Mesendoderm (in vitro differentiated cells): Measurements from ENCODE around the gene MACC1.
"Not testable (repeated sequence)": the region's sequence is repeated elsewhere in the genome, so short reads cannot be mapped to it uniquely, and the experiment has no call there.

Source experiments
- DNase-seq: peaks from one replicate; pipeline ENCODE4 v3.0.0; 2013
- H2AK5ac ChIP-seq: 2 replicates; pipeline ENCODE4 v1.6.1; 2013; ENCODE audit warnings: low read length, inconsistent platforms
- H2BK120ac ChIP-seq: 2 replicates; pipeline ENCODE4 v1.6.1; 2013; ENCODE audit warnings: low read depth, mild to moderate bottlenecking, low read length, moderate library complexity, mixed read lengths
- H2BK15ac ChIP-seq: replicated peaks from 2 replicates; pipeline ENCODE4 v1.6.1; 2013; ENCODE audit warnings: low read depth, mild to moderate bottlenecking, moderate library complexity
- H2BK5ac ChIP-seq: 2 replicates; pipeline ENCODE4 v1.6.1; 2013; ENCODE audit warnings: low read length, inconsistent platforms
- H3K18ac ChIP-seq: 2 replicates; pipeline ENCODE4 v1.6.1; 2013; ENCODE audit warnings: mild to moderate bottlenecking, low read length, mixed read lengths
- H3K23ac ChIP-seq: one replicate; pipeline ENCODE4 v1.6.1; 2013; ENCODE audit warnings: low read length
- H3K27ac ChIP-seq: 2 replicates; pipeline ENCODE4 v1.5.1; 2013; ENCODE audit warnings: low read depth, mild to moderate bottlenecking, inconsistent platforms, low read length, moderate library complexity
- H3K27me3 ChIP-seq: 2 replicates; pipeline ENCODE4 v1.6.1; 2013; ENCODE audit warnings: low read length, control low read depth, mild to moderate bottlenecking, inconsistent platforms; ENCODE audit not compliant: insufficient read depth, poor library complexity
- H3K36me3 ChIP-seq: 2 replicates; pipeline ENCODE4 v1.6.1; 2013; ENCODE audit warnings: low read length, inconsistent platforms; ENCODE audit not compliant: control insufficient read depth, insufficient read depth
- H3K4ac ChIP-seq: one replicate; pipeline ENCODE4 v1.6.1; 2013; ENCODE audit warnings: low read depth, mild to moderate bottlenecking, low read length, moderate library complexity
- H3K4me1 ChIP-seq: 2 replicates; pipeline ENCODE4 v1.6.1; 2013; ENCODE audit warnings: low read depth, low read length, inconsistent platforms; ENCODE audit not compliant: control insufficient read depth
- H3K4me2 ChIP-seq: 2 replicates; pipeline ENCODE4 v1.6.1; 2013; ENCODE audit warnings: low read length
- H3K4me3 ChIP-seq: 2 replicates; pipeline ENCODE4 v1.5.1; 2013; ENCODE audit warnings: mild to moderate bottlenecking, low read length
- H3K56ac ChIP-seq: one replicate; pipeline ENCODE4 v1.6.1; 2013; ENCODE audit warnings: low read length
- H3K79me1 ChIP-seq: 2 replicates; pipeline ENCODE4 v1.6.1; 2013; ENCODE audit warnings: low read length, inconsistent platforms
- H3K79me2 ChIP-seq: 2 replicates; pipeline ENCODE4 v1.6.1; 2013; ENCODE audit warnings: mild to moderate bottlenecking, low read length; ENCODE audit not compliant: control insufficient read depth, insufficient read depth
- H3K9ac ChIP-seq: 2 replicates; pipeline ENCODE4 v1.6.1; 2013; ENCODE audit warnings: low read length, inconsistent platforms
- H4K5ac ChIP-seq: one replicate; pipeline ENCODE4 v1.6.1; 2013; ENCODE audit warnings: low read length
- H4K8ac ChIP-seq: one replicate; pipeline ENCODE4 v1.6.1; 2013; ENCODE audit warnings: low read depth, mild to moderate bottlenecking, control low read depth, low read length, moderate library complexity
- WGBS: extraction: QIAGEN DNeasy Blood & Tissue Kit; methylation state at CpG from one replicate; pipeline ENCODE4 v1.1.7; 2013; ENCODE audit warnings: low lambda C conversion rate, missing lambda C conversion rate; ENCODE audit not compliant: insufficient coverage; ENCODE audit errors: extremely low coverage; 5-methylcytosine and 5-hydroxymethylcytosine counted together

The MACC1 gene

GRCh38 chr7:20189852-20190251 is 27.3 kb downstream of the MACC1 start:
- no peak overlapping the region for H3K9ac ChIP-seq
- H3K23ac ChIP-seq, result no peak overlapping the region
- no peak overlapping the region for H4K5ac ChIP-seq
- no peaks in the 10 kb centered on the region for H3K79me2 ChIP-seq
- H3K79me1 ChIP-seq, result no peaks in the 10 kb centered on the region
- H3K36me3 ChIP-seq, result no peaks in the 10 kb centered on the region
- no peak overlapping the region for H3K56ac ChIP-seq
- no peak overlapping the region for H4K8ac ChIP-seq
- no peak overlapping the region for H2BK15ac ChIP-seq
- no peak overlapping the region for H3K27ac ChIP-seq
- DNase-seq, result no peak
- H2BK120ac ChIP-seq, result no peak overlapping the region
- no peak overlapping the region for H3K4me3 ChIP-seq
- H3K4me2 ChIP-seq, result no peak overlapping the region
- no peak overlapping the region for H2BK5ac ChIP-seq
- peaks cover 2% of the 10 kb centered on the region for H3K4me1 ChIP-seq
- H3K18ac ChIP-seq, result no peak overlapping the region
- H2AK5ac ChIP-seq, result no peak overlapping the region
- no peak overlapping the region for H3K4ac ChIP-seq
- no peaks in the 10 kb centered on the region for H3K27me3 ChIP-seq

- Histone ChIP-seq H2BK5ac (no peak overlapping the region), H3K79me2 (no peaks in the 10 kb centered on the region)
These were observed 28.6 kb downstream of the MACC1 start for GRCh38 chr7:20188567-20188966.

GRCh38 chr7:20187850-20188249 is 29.3 kb downstream of the MACC1 start:
- H3K79me2 ChIP-seq, DNase-seq, H3K4me2 ChIP-seq, H2BK120ac ChIP-seq, H2BK5ac ChIP-seq, H2AK5ac ChIP-seq, H3K23ac ChIP-seq, H3K79me1 ChIP-seq, H3K18ac ChIP-seq, H3K4me1 ChIP-seq, H2BK15ac ChIP-seq, H3K56ac ChIP-seq, H3K27me3 ChIP-seq, H3K4me3 ChIP-seq, H3K9ac ChIP-seq, H4K5ac ChIP-seq, H3K27ac ChIP-seq, H3K36me3 ChIP-seq, H4K8ac ChIP-seq, H3K4ac ChIP-seq: not testable (repeated sequence)
- WGBS, result no CpG with 5 or more reads among the region's 4 CpGs

More at GRCh38 chr7:20188567-20188966, 28.6 kb downstream of the MACC1 start:
- H3K36me3 ChIP-seq, result no peaks in the 10 kb centered on the region
- H2AK5ac ChIP-seq, result no peak overlapping the region
- no peak overlapping the region for H3K27ac ChIP-seq
- no peak overlapping the region for H3K4me2 ChIP-seq
- H3K18ac ChIP-seq, result no peak overlapping the region
- no peak overlapping the region for H4K8ac ChIP-seq
- no peak overlapping the region for H3K9ac ChIP-seq
- H3K4ac ChIP-seq, result no peak overlapping the region
- DNase-seq, result no peak
- no CpG with 5 or more reads among the region's 1 CpG for WGBS
- H3K56ac ChIP-seq, result no peak overlapping the region
- H3K79me1 ChIP-seq, result no peaks in the 10 kb centered on the region
- no peak overlapping the region for H2BK15ac ChIP-seq
- no peak overlapping the region for H3K23ac ChIP-seq
- peaks cover 2% of the 10 kb centered on the region for H3K4me1 ChIP-seq
- H4K5ac ChIP-seq, result no peak overlapping the region
- H3K27me3 ChIP-seq, result no peaks in the 10 kb centered on the region
- H2BK120ac ChIP-seq, result no peak overlapping the region
- no peak overlapping the region for H3K4me3 ChIP-seq

- no peak for DNase-seq
- Histone ChIP-seq H4K8ac (no peak overlapping the region), H3K4me2 (no peak overlapping the region), H3K36me3 (no peaks in the 10 kb centered on the region), H3K4me3 (no peak overlapping the region), H2AK5ac (no peak overlapping the region), H3K79me1 (no peaks in the 10 kb centered on the region), H3K18ac (no peak overlapping the region), H3K79me2 (no peaks in the 10 kb centered on the region), H3K27ac (no peak overlapping the region), H2BK120ac (no peak overlapping the region), H3K4me1 (no peaks in the 10 kb centered on the region), H3K9ac (no peak overlapping the region), H2BK5ac (no peak overlapping the region), H3K56ac (no peak overlapping the region), H3K27me3 (no peaks in the 10 kb centered on the region), H3K23ac (no peak overlapping the region), H3K4ac (no peak overlapping the region), H4K5ac (no peak overlapping the region), H2BK15ac (no peak overlapping the region)
- no CpG with 5 or more reads among the region's 5 CpGs for WGBS
These were observed 31.2 kb downstream of the MACC1 start for GRCh38 chr7:20185988-20186387.

GRCh38 chr7:20183086-20183485 is 34.1 kb downstream of the MACC1 start:
- no peak overlapping the region for H3K23ac ChIP-seq
- no peak overlapping the region for H3K4me2 ChIP-seq
- no CpG with 5 or more reads among the region's 4 CpGs for WGBS
- H3K4me3 ChIP-seq, result no peak overlapping the region
- no peaks in the 10 kb centered on the region for H3K79me1 ChIP-seq
- no peak overlapping the region for H3K9ac ChIP-seq
- H3K56ac ChIP-seq, result no peak overlapping the region
- no peak overlapping the region for H4K8ac ChIP-seq
- H2BK15ac ChIP-seq, result no peak overlapping the region
- H4K5ac ChIP-seq, result no peak overlapping the region
- no peak overlapping the region for H3K18ac ChIP-seq
- no peak overlapping the region for H3K4ac ChIP-seq
- no peak overlapping the region for H2BK5ac ChIP-seq
- no peaks in the 10 kb centered on the region for H3K4me1 ChIP-seq
- no peak overlapping the region for H3K27ac ChIP-seq
- no peaks in the 10 kb centered on the region for H3K27me3 ChIP-seq
- H2BK120ac ChIP-seq, result no peak overlapping the region
- no peak overlapping the region for H2AK5ac ChIP-seq
- H3K36me3 ChIP-seq, result no peaks in the 10 kb centered on the region
- H3K79me2 ChIP-seq, result no peaks in the 10 kb centered on the region
- peak; percentile 31 for DNase-seq

- Histone ChIP-seq H3K9ac (no peak overlapping the region), H3K23ac (no peak overlapping the region), H3K4me1 (no peaks in the 10 kb centered on the region), H3K4me3 (no peak overlapping the region), H4K5ac (no peak overlapping the region), H3K79me1 (no peaks in the 10 kb centered on the region), H3K4ac (no peak overlapping the region), H4K8ac (no peak overlapping the region), H2BK120ac (no peak overlapping the region), H2BK15ac (no peak overlapping the region), H3K18ac (no peak overlapping the region), H2AK5ac (no peak overlapping the region), H3K27me3 (no peaks in the 10 kb centered on the region), H3K79me2 (no peaks in the 10 kb centered on the region), H3K36me3 (no peaks in the 10 kb centered on the region), H3K27ac (no peak overlapping the region), H2BK5ac (no peak overlapping the region), H3K4me2 (no peak overlapping the region), H3K56ac (no peak overlapping the region)
- WGBS, result no CpG with 5 or more reads among the region's 6 CpGs
- no peak for DNase-seq
These were observed 40.5 kb downstream of the MACC1 start for GRCh38 chr7:20176578-20177242.
